ENCODE results near the gene PTOV1. TPM values are rescaled to one million over a fixed set of nuclear protein-coding genes. Genes with fewer than 3 reads are reported as not detected.

PTOV1 gene
- total and polyA plus RNA-seq, 4 donors, result 38.0 to 52.3 (median 41.3) TPM

GRCh38 chr19:49880162-49880869 is 29.4 kb downstream of the PTOV1 start:
- Histone ChIP-seq H3K4me1 (ENCODE audit: control insufficient read depth in 4 of 4, insufficient read depth in 4 of 4, low read length in 3 of 4) (peaks cover 0 to 29% (median 17%) of the 10 kb centered on the region in 4 donors), H3K4me3 (ENCODE audit: low read depth in 1 of 3, low read length in 3 of 3) (no peak overlapping the region), H3K36me3 (ENCODE audit: control insufficient read depth in 4 of 4, insufficient read depth in 3 of 4, low read depth in 1 of 4, low read length in 3 of 4) (peaks cover 38 to 51% (median 47%) of the 10 kb centered on the region in 4 donors), H3K27me3 (ENCODE audit: control insufficient read depth in 4 of 4, insufficient read depth in 4 of 4, low read length in 3 of 4) (no peaks in the 10 kb centered on the region), H3K9ac (ENCODE audit: low read depth in 1 of 2, low read length in 2 of 2) (no peak overlapping the region), H3K27ac (ENCODE audit: low read depth in 1 of 2, low read length in 2 of 2) (no peak overlapping the region), H3K9me3 (ENCODE audit: control insufficient read depth in 4 of 4, low read length in 3 of 4) (no peaks in the 10 kb centered on the region)
- WGBS, result 93% methylated on average over 10 of the region's 10 CpGs
- TF ChIP-seq HNF4A (conservative IDR thresholded peaks at IDR 0.05) (no peak), JUND (IDR thresholded peaks at IDR 0.05) (no peak), SP1 (IDR thresholded peaks at IDR 0.05) (no peak), CTCF (IDR thresholded peaks at IDR 0.05; ENCODE audit: low read depth, low read length, missing input control) (no peak), GABPA (IDR thresholded peaks at IDR 0.05 in 1 of 2, conservative IDR thresholded peaks at IDR 0.05 in 1 of 2) (no peak), EGR1 (IDR thresholded peaks at IDR 0.05; ENCODE audit: low read depth in 2 of 2) (no peak), TAF1 (conservative IDR thresholded peaks at IDR 0.05) (no peak)
- TF ChIP-seq, protein P1, sequence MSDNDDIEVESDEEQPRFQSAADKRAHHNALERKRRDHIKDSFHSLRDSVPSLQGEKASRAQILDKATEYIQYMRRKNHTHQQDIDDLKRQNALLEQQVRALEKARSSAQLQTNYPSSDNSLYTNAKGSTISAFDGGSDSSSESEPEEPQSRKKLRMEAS (IDR thresholded peaks at IDR 0.05), result no peak
- DNase-seq (ENCODE audit: low spot score), result no peak

- TF ChIP-seq TAF1 (conservative IDR thresholded peaks at IDR 0.05) (no peak), GABPA (IDR thresholded peaks at IDR 0.05 in 1 of 2, conservative IDR thresholded peaks at IDR 0.05 in 1 of 2) (no peak), EGR1 (IDR thresholded peaks at IDR 0.05; ENCODE audit: low read depth in 2 of 2) (no peak), RAD21 (IDR thresholded peaks at IDR 0.05) (no peak), JUND (IDR thresholded peaks at IDR 0.05) (no peak), ATF3 (IDR thresholded peaks at IDR 0.05) (no peak), HNF4G (IDR thresholded peaks at IDR 0.05) (no peak), YY1 (IDR thresholded peaks at IDR 0.05) (no peak), NR2F2 (IDR thresholded peaks at IDR 0.05) (no peak), CTCF (IDR thresholded peaks at IDR 0.05; ENCODE audit: low read depth, low read length, missing input control) (no peak), RXRA (IDR thresholded peaks at IDR 0.05) (no peak), FOXA2 (IDR thresholded peaks at IDR 0.05) (no peak), SP1 (IDR thresholded peaks at IDR 0.05) (no peak)
- TF ChIP-seq, protein P2, sequence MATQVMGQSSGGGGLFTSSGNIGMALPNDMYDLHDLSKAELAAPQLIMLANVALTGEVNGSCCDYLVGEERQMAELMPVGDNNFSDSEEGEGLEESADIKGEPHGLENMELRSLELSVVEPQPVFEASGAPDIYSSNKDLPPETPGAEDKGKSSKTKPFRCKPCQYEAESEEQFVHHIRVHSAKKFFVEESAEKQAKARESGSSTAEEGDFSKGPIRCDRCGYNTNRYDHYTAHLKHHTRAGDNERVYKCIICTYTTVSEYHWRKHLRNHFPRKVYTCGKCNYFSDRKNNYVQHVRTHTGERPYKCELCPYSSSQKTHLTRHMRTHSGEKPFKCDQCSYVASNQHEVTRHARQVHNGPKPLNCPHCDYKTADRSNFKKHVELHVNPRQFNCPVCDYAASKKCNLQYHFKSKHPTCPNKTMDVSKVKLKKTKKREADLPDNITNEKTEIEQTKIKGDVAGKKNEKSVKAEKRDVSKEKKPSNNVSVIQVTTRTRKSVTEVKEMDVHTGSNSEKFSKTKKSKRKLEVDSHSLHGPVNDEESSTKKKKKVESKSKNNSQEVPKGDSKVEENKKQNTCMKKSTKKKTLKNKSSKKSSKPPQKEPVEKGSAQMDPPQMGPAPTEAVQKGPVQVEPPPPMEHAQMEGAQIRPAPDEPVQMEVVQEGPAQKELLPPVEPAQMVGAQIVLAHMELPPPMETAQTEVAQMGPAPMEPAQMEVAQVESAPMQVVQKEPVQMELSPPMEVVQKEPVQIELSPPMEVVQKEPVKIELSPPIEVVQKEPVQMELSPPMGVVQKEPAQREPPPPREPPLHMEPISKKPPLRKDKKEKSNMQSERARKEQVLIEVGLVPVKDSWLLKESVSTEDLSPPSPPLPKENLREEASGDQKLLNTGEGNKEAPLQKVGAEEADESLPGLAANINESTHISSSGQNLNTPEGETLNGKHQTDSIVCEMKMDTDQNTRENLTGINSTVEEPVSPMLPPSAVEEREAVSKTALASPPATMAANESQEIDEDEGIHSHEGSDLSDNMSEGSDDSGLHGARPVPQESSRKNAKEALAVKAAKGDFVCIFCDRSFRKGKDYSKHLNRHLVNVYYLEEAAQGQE (IDR thresholded peaks at IDR 0.05), result no peak
- TF ChIP-seq, protein P1 (IDR thresholded peaks at IDR 0.05), result no peak
- H3K27me3 ChIP-seq (ENCODE audit: control insufficient read depth in 4 of 4, insufficient read depth in 4 of 4, low read length in 3 of 4), result no peaks in the 10 kb centered on the region
- no peak overlapping the region for H3K4me3 ChIP-seq (ENCODE audit: low read depth in 1 of 3, low read length in 3 of 3)
- H3K4me1 ChIP-seq (ENCODE audit: control insufficient read depth in 4 of 4, insufficient read depth in 4 of 4, low read length in 3 of 4), result peaks cover 0 to 22% (median 11%) of the 10 kb centered on the region in 4 donors
- no peaks in the 10 kb centered on the region for H3K9me3 ChIP-seq (ENCODE audit: control insufficient read depth in 4 of 4, low read length in 3 of 4)
- DNase-seq (ENCODE audit: low spot score), result no peak
- H3K9ac ChIP-seq (ENCODE audit: low read depth in 1 of 2, low read length in 2 of 2), result no peak overlapping the region
- WGBS, result 98% methylated on average over 17 of the region's 17 CpGs
- no peak overlapping the region for H3K27ac ChIP-seq (ENCODE audit: low read depth in 1 of 2, low read length in 2 of 2)
- peaks cover 40 to 53% (median 47%) of the 10 kb centered on the region in 4 donors for H3K36me3 ChIP-seq (ENCODE audit: control insufficient read depth in 4 of 4, insufficient read depth in 3 of 4, low read depth in 1 of 4, low read length in 3 of 4)
Measured at GRCh38 chr19:49881186-49881585, 30.2 kb downstream of the PTOV1 start.
